UCSD-AML1 (cell line): ENCODE data around the gene TTC38.
"Not testable (repeated sequence)": the region's sequence is repeated elsewhere in the genome, so short reads cannot be mapped to it uniquely, and the experiment has no call there.

Source experiments
- DNase-seq: peaks from one replicate; lab custom pipeline; 2025; ENCODE audit not compliant: unreplicated experiment; lab: John Stamatoyannopoulos, UW

TTC38 gene

GRCh38 chr22:46245511-46245910 lies 22.3 kb upstream of the TTC38 start:
- DNase-seq: no peak

- DNase-seq: no peak
Observed at GRCh38 chr22:46246178-46246577, 21.6 kb upstream of the TTC38 start.

- DNase-seq: no peak
Observed at GRCh38 chr22:46247443-46247975, 20.3 kb upstream of the TTC38 start.

- peak; percentile 95 for DNase-seq
Observed at GRCh38 chr22:46250035-46250782, 17.6 kb upstream of the TTC38 start, which contains the start of gene CDPF1. Gene CDPF1 (minus strand): TSS chr22:46250293. CDS start chr22:46248284, 2,009 bp downstream.

GRCh38 chr22:46250783-46251125 lies 17.1 kb upstream of the TTC38 start:
- no peak for DNase-seq

GRCh38 chr22:46251266-46251665 lies 16.5 kb upstream of the TTC38 start:
- no peak for DNase-seq

- DNase-seq: no peak
Observed at GRCh38 chr22:46251816-46252380, 15.9 kb upstream of the TTC38 start.

- DNase-seq: no peak
Observed at GRCh38 chr22:46256358-46256958, 11.3 kb upstream of the TTC38 start.

GRCh38 chr22:46259374-46259773 lies 8.4 kb upstream of the TTC38 start:
- DNase-seq: no peak

- no peak for DNase-seq
Observed at GRCh38 chr22:46260038-46260437, 7.8 kb upstream of the TTC38 start.

- no peak for DNase-seq
Observed at GRCh38 chr22:46262449-46263215, 5.2 kb upstream of the TTC38 start.

- no peak for DNase-seq
Observed at GRCh38 chr22:46263216-46263590, 4.6 kb upstream of the TTC38 start, which contains the start of gene PKDREJ. Gene PKDREJ (minus strand): TSS chr22:46263343. CDS start chr22:46263322, 21 bp downstream.

- not testable (repeated sequence) for DNase-seq
Observed at GRCh38 chr22:46264520-46264919, 3.3 kb upstream of the TTC38 start.

GRCh38 chr22:46265627-46266026 lies 2.2 kb upstream of the TTC38 start:
- DNase-seq: not testable (repeated sequence)

GRCh38 chr22:46269564-46269963 lies 1.8 kb downstream of the TTC38 start:
- no peak for DNase-seq

- DNase-seq: no peak
Observed at GRCh38 chr22:46272196-46272595, 4.4 kb downstream of the TTC38 start.

GRCh38 chr22:46272762-46273431 lies 5.1 kb downstream of the TTC38 start:
- no peak for DNase-seq

- no peak for DNase-seq
Observed at GRCh38 chr22:46273432-46274148, 5.8 kb downstream of the TTC38 start.

- no peak for DNase-seq
Observed at GRCh38 chr22:46274381-46274780, 6.6 kb downstream of the TTC38 start.

GRCh38 chr22:46275455-46276122 lies 7.8 kb downstream of the TTC38 start:
- no peak for DNase-seq
